H1 (cell line): ENCODE data around the gene SFT2D1. TPM values are rescaled to one million over a fixed set of nuclear protein-coding genes. Genes with fewer than 3 reads are reported as not detected.

Source experiments
- CTCF ChIA-PET: fragments of 300-600 bp; sonication (Branson Sonifier 250); formaldehyde crosslinking; loops from one replicate; lab custom pipeline; 2021; ENCODE audit not compliant: partially characterized antibody; lab: Charles Lee
- POLR2A ChIA-PET: fragments of 300-600 bp; sonication (Branson Sonifier 250); formaldehyde crosslinking; loops from one replicate; lab custom pipeline; 2021; ENCODE audit warnings: inconsistent platforms; ENCODE audit not compliant: partially characterized antibody; lab: Charles Lee
- DNase-seq, 2 experiments: peaks; one replicate each; pipeline versions ENCODE4 v3.0.0 to v3.0.0-alpha.2; 2010 to 2022; ENCODE audit warnings: low spot score in 2 of 2, low read depth in 1 of 2, mixed read lengths in 1 of 2
- FAIRE-seq: peaks from 2 replicates; lab custom pipeline; 2011; peaks lifted over from hg19 to GRCh38; lab: Jason Lieb, UNC
- H2AFZ ChIP-seq: 2 replicates; pipeline ENCODE4 v1.8.1; 2012; ENCODE audit warnings: low read length, inconsistent platforms
- H2AK5ac ChIP-seq: 2 replicates; pipeline ENCODE4 v1.6.1; 2013; ENCODE audit warnings: low read depth, low read length
- H2BK120ac ChIP-seq: replicated peaks from 2 replicates; pipeline ENCODE3; 2013; ENCODE audit warnings: low read depth, low read length, inconsistent platforms
- H2BK12ac ChIP-seq: 2 replicates; pipeline ENCODE4 v1.6.1; 2013; ENCODE audit warnings: low read depth, low read length
- H2BK15ac ChIP-seq: 2 replicates; pipeline ENCODE4 v1.6.1; 2013; ENCODE audit warnings: low read length
- H2BK20ac ChIP-seq: 2 replicates; pipeline ENCODE4 v1.6.1; 2013; ENCODE audit warnings: low read length
- H2BK5ac ChIP-seq: 2 replicates; pipeline ENCODE4 v1.6.1; 2013; ENCODE audit warnings: low read depth, low read length
- H3K14ac ChIP-seq: 2 replicates; pipeline ENCODE4 v1.6.1; 2013; ENCODE audit warnings: inconsistent platforms; ENCODE audit not compliant: insufficient read length
- H3K18ac ChIP-seq: 2 replicates; pipeline ENCODE4 v1.6.1; 2013; ENCODE audit warnings: low read length; ENCODE audit errors: extremely low read depth
- H3K23ac ChIP-seq: 2 replicates; pipeline ENCODE4 v1.6.1; 2013; ENCODE audit warnings: inconsistent platforms; ENCODE audit not compliant: insufficient read length
- H3K23me2 ChIP-seq: 2 replicates; pipeline ENCODE4 v1.6.1; 2013; ENCODE audit warnings: low read depth, low read length
- H3K27ac ChIP-seq: 2 replicates; pipeline ENCODE4 v1.6.1; 2011; ENCODE audit warnings: low read depth, low read length, inconsistent platforms
- H3K27me3 ChIP-seq, 4 experiments: replicated peaks in 1 of 4; 1 replicate in 1 of 4; 2 replicates in 3 of 4; pipeline versions ENCODE4 v1.6.1 to v1.8.1; 2011 to 2013; ENCODE audit warnings: low read length in 3 of 4, mild to moderate bottlenecking in 3 of 4, inconsistent platforms in 2 of 4, mixed read lengths in 2 of 4, moderate library complexity in 1 of 4; ENCODE audit not compliant: control insufficient read depth in 3 of 4, insufficient read depth in 3 of 4; ENCODE audit errors: extremely low read depth in 1 of 4
- H3K36me3 ChIP-seq, 4 experiments: 2 replicates each; pipeline versions ENCODE4 v1.6.1 to v1.8.1; 2011 to 2013; ENCODE audit warnings: mild to moderate bottlenecking in 4 of 4, low read length in 3 of 4, moderate library complexity in 2 of 4, control low read depth in 1 of 4, inconsistent platforms in 1 of 4; ENCODE audit not compliant: insufficient read depth in 4 of 4, control insufficient read depth in 2 of 4
- H3K4ac ChIP-seq: replicated peaks from 2 replicates; pipeline ENCODE3; 2013; ENCODE audit warnings: low read length, low read depth, mixed read lengths, inconsistent platforms; ENCODE audit not compliant: insufficient read length
- H3K4me1 ChIP-seq, 4 experiments: replicated peaks in 1 of 4; 1 replicate in 1 of 4; 2 replicates in 3 of 4; pipeline versions ENCODE4 v1.6.1 to v1.8.1; 2011 to 2013; ENCODE audit warnings: low read length in 3 of 4, inconsistent platforms in 2 of 4, mixed read lengths in 1 of 4; ENCODE audit not compliant: insufficient read depth in 4 of 4, control insufficient read depth in 3 of 4
- H3K4me2 ChIP-seq, 2 experiments: 2 replicates each; pipeline versions ENCODE4 v1.6.1 to v1.8.1; 2011 to 2013; ENCODE audit warnings: low read depth in 2 of 2, low read length in 2 of 2, control low read depth in 1 of 2, inconsistent platforms in 1 of 2, mild to moderate bottlenecking in 1 of 2; ENCODE audit not compliant: insufficient read depth in 1 of 2
- H3K4me3 ChIP-seq, 4 experiments: fragments of 200-600, 300-600 bp in 1 of 4; sonication (generic), shearing (Covaris generic), sonication (Bioruptor Twin) in 1 of 4; 2 replicates each; pipeline versions ENCODE4 v1.5.1 to v1.8.1; 2011 to 2016; ENCODE audit warnings: low read length in 4 of 4, low read depth in 3 of 4, control low read depth in 2 of 4, inconsistent platforms in 2 of 4, mild to moderate bottlenecking in 2 of 4, mixed read lengths in 1 of 4, moderate library complexity in 1 of 4; ENCODE audit not compliant: insufficient read depth in 2 of 4; ENCODE audit errors: extremely low read depth in 1 of 4
- H3K56ac ChIP-seq: replicated peaks from 2 replicates; pipeline ENCODE3; 2013; ENCODE audit warnings: low read depth, mild to moderate bottlenecking, mixed read lengths, low read length, inconsistent platforms; ENCODE audit not compliant: insufficient read length
- H3K79me1 ChIP-seq: 2 replicates; pipeline ENCODE4 v1.6.1; 2013; ENCODE audit warnings: low read depth, low read length, control low read depth
- H3K79me2 ChIP-seq, 2 experiments: 2 replicates each; pipeline versions ENCODE4 v1.6.1 to v1.8.1; 2012 to 2013; ENCODE audit warnings: low read length in 2 of 2, mild to moderate bottlenecking in 2 of 2, inconsistent platforms in 1 of 2; ENCODE audit not compliant: insufficient read depth in 2 of 2, control insufficient read depth in 1 of 2
- H3K9ac ChIP-seq, 4 experiments: replicated peaks in 1 of 4; 1 replicate in 1 of 4; 2 replicates in 3 of 4; pipeline versions ENCODE4 v1.6.1 to v1.8.1; 2011 to 2013; ENCODE audit warnings: low read depth in 3 of 4, low read length in 3 of 4, control low read depth in 2 of 4, mild to moderate bottlenecking in 2 of 4, moderate library complexity in 2 of 4, inconsistent platforms in 1 of 4; ENCODE audit errors: extremely low read depth in 1 of 4
- H3K9me3 ChIP-seq, 2 experiments: 2 replicates each; pipeline versions ENCODE4 v1.6.1 to v1.8.1; 2012 to 2013; ENCODE audit warnings: mild to moderate bottlenecking in 2 of 2, moderate library complexity in 2 of 2, control low read depth in 1 of 2, inconsistent platforms in 1 of 2, low read depth in 1 of 2, low read length in 1 of 2, mixed read lengths in 1 of 2; ENCODE audit not compliant: insufficient read depth in 2 of 2
- H4K20me1 ChIP-seq, 2 experiments: replicated peaks in 1 of 2; 2 replicates each; pipeline versions ENCODE3 to v1.8.1; 2011 to 2013; ENCODE audit warnings: inconsistent platforms in 2 of 2, low read length in 2 of 2, mild to moderate bottlenecking in 1 of 2; ENCODE audit not compliant: insufficient read depth in 2 of 2, control insufficient read depth in 1 of 2
- H4K5ac ChIP-seq: 2 replicates; pipeline ENCODE4 v1.6.1; 2013; ENCODE audit warnings: low read length, low read depth, mixed read lengths, inconsistent platforms; ENCODE audit not compliant: insufficient read length
- H4K8ac ChIP-seq: 2 replicates; pipeline ENCODE4 v1.8.0; 2013; ENCODE audit warnings: mild to moderate bottlenecking, moderate library complexity, low read length, inconsistent platforms; ENCODE audit not compliant: insufficient read depth; ENCODE audit errors: extremely low read depth
- H4K91ac ChIP-seq: replicated peaks from 2 replicates; pipeline ENCODE3; 2013; ENCODE audit warnings: low read length, mixed read lengths, inconsistent platforms; ENCODE audit not compliant: insufficient read length
- SP1 ChIP-seq: IDR thresholded peaks from 2 replicates; pipeline ENCODE4 v1.6.1; 2011; ENCODE audit warnings: low read depth, low read length
- SP4 ChIP-seq: IDR thresholded peaks from 2 replicates; pipeline ENCODE4 v1.6.1; 2012; ENCODE audit warnings: low read length, inconsistent platforms
- WGBS, 2 experiments: shearing (Covaris generic) in 1 of 2; methylation state at CpG; one replicate each; pipeline versions ENCODE4 v1.1.6 to v1.1.7; 2013 to 2015; ENCODE audit warnings: low lambda C conversion rate in 2 of 2, mixed read lengths in 2 of 2, inconsistent platforms in 1 of 2, low coverage in 1 of 2, missing lambda C conversion rate in 1 of 2; ENCODE audit not compliant: insufficient replicate concordance in 2 of 2, insufficient coverage in 1 of 2, insufficient read length in 1 of 2; ENCODE audit errors: extremely low coverage in 1 of 2, missing lambda C conversion rate in 1 of 2; 5-methylcytosine and 5-hydroxymethylcytosine counted together
- polyA plus RNA-seq, 7 experiments: library from polyadenylated mRNA; depleted of rRNA in 3 of 7; stranded (reverse) in 5 of 7; unstranded in 2 of 7; fragments of >200 nt in 5 of 7; fragments of 200-250 nt in 2 of 7; gene quantifications; 1 replicate in 5 of 7; 2 replicates in 1 of 7; 4 replicates in 1 of 7; pipeline versions ENCODE4 v1.2.1 to v1.2.3, GENCODE V29; 2011 to 2013; ENCODE audit warnings: missing spikeins in 2 of 7, mixed read lengths in 2 of 7
- total RNA-seq: library from RNA; stranded (reverse); fragmentation: NEBNext Ultra II Directional; extraction: Animal tissue kit (Norgen Biotek cat#: 25700); gene quantifications from 2 replicates; pipeline ENCODE4 v1.2.1, GENCODE V29; 2021

The SFT2D1 gene
- total and polyA plus RNA-seq, 2 of the 8 experiments (the other 6 are each of a cell fraction or from before 2014, with no cell fraction given), result 52.3 to 76.1 TPM

DNA sequence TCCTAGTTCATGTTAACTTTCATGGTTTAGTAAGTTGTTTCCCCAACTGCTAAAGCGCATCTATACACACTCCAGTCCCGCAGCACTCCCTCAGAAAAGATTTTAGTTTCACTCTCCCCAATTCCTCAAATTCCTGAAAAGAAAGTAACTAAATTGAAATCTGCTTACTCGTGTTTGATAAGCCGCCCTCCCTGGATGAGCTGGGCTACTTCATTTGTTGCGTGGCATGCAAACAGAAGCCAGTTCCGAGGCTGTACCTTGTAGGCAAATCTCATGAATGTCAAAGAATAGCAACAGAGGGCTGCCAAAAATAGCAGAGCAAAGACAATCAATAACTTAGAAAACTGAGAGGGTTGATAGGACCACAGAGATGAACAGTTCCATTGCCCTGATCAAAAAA is 23.5 kb upstream of the SFT2D1 start:
- Histone ChIP-seq H3K9ac (peak overlapping the region in 1 of 4 experiments; percentile 16; a peak in 1 of 7 replicates), H2BK5ac (peak overlapping the region; percentile 74; the same call in 1 of the 2 replicates), H2BK20ac (peak overlapping the region; percentile 91; the same call in 1 of the 2 replicates), H3K14ac (no peak overlapping the region), H3K23ac (no peak overlapping the region), H3K18ac (no peak overlapping the region; the same call in 1 of the 2 replicates), H2AK5ac (no peak overlapping the region), H4K8ac (no peak overlapping the region), H3K27me3 (no peaks in the 10 kb centered on the region), H3K23me2 (no peaks in the 10 kb centered on the region), H2AFZ (no peak overlapping the region), H4K20me1 (no peaks in the 10 kb centered on the region), H3K4me2 (peak overlapping the region; percentile 58 to 62), H3K79me1 (no peaks in the 10 kb centered on the region), H2BK12ac (0 out of 2 replicates have a peak overlapping the region, but pooled peaks have one; percentile 13), H3K9me3 (no peaks in the 10 kb centered on the region; a peak in 1 of 4 replicates), H3K36me3 (no peaks in the 10 kb centered on the region), H4K5ac (peak overlapping the region; percentile 73), H3K56ac (peak overlapping the region; percentile 8), H3K79me2 (no peaks in the 10 kb centered on the region), H3K4ac (no peak overlapping the region), H2BK15ac (no peak overlapping the region), H3K27ac (peak overlapping the region; percentile 60), H3K4me1 (peaks cover 2 to 18% (median 13%) of the 10 kb centered on the region in 4 experiments; a peak in 6 of 7 replicates), H3K4me3 (peak overlapping the region in 1 of 4 experiments; percentile 45; a peak in 2 of 8 replicates), H4K91ac (peak overlapping the region; percentile 54), H2BK120ac (peak overlapping the region; percentile 45)
- ChIA-PET POLR2A (interaction anchor here (0.6 to 1.6 kb wide), 5 partner anchors 11 to 18 kb away, joined by 3 to 5 read pairs (median 3); no protein-coding TSS in a partner anchor), CTCF (interaction anchor here (0.9 to 2.3 kb wide), 7 partner anchors 14 to 58 kb away, joined by 3 to 19 read pairs (median 4); no protein-coding TSS in a partner anchor)
- TF ChIP-seq SP4, result no peak
- TF ChIP-seq SP1, result 0 out of 2 replicates have a peak, but pooled peaks have one; percentile 33
- no peak for FAIRE-seq
- no peak for DNase-seq
- WGBS, 2 experiments, result 24% methylated on average over 6 of the region's 6 CpGs; no CpG with 5 or more reads in 1 of the 2 experiments
